Psoas muscle (tissue), 8 donors: ENCODE measurements around the gene FAM131B. TPM values are rescaled to one million over a fixed set of nuclear protein-coding genes. Genes with fewer than 3 reads are reported as not detected.
A peak's percentile ranks its signal among the peaks of the same experiment; 100 is the strongest.

Experiments
- ATAC-seq, 4 donors: fragments of 200-7000 bp; cut with Tn5 transposase; one replicate each; pipeline ENCODE4 v1.9.1; 2020; ENCODE audit warnings: moderate library complexity in 3 of 4, mild to moderate bottlenecking in 2 of 4
- DNase-seq, 2 donors: peaks; one replicate each; pipeline ENCODE4 v3.0.0-alpha.2; 2020
- H3K27ac ChIP-seq: fragments of 200-600 bp; one replicate; pipeline ENCODE4 v1.8.0; 2022
- H3K27me3 ChIP-seq, 3 donors: fragments of 200-600 bp in 1 of 3; one replicate each; pipeline versions ENCODE4 v1.6.1 to v1.8.0; 2013 to 2022; ENCODE audit warnings: low read length in 2 of 3, mild to moderate bottlenecking in 2 of 3, moderate library complexity in 1 of 3; ENCODE audit not compliant: insufficient read depth in 3 of 3
- H3K36me3 ChIP-seq, 2 donors: fragments of 200-600 bp in 1 of 2; one replicate each; pipeline versions ENCODE4 v1.6.1 to v1.8.0; 2013 to 2022; ENCODE audit warnings: low read depth in 1 of 2, mild to moderate bottlenecking in 1 of 2, moderate library complexity in 1 of 2; ENCODE audit not compliant: insufficient read depth in 1 of 2
- H3K4me1 ChIP-seq: fragments of 200-600 bp; one replicate; pipeline ENCODE4 v1.8.0; 2022
- H3K4me3 ChIP-seq: fragments of 200-600 bp; one replicate; pipeline ENCODE4 v1.8.0; 2022; ENCODE audit warnings: mild to moderate bottlenecking
- H3K9me3 ChIP-seq: fragments of 200-600 bp; one replicate; pipeline ENCODE4 v1.8.0; 2022
- WGBS, 3 donors: extraction: QIAGEN DNeasy Blood & Tissue Kit; methylation state at CpG; one replicate each; pipeline versions ENCODE4 v1.1.6 to v1.1.7; 2013; 5-methylcytosine and 5-hydroxymethylcytosine counted together
- intact Hi-C, 2 donors: fragments of 100-400 bp; cut with DNase I; formaldehyde crosslinking; loops; one replicate each; pipeline versions ENCODE4 v1.11.0 to v1.14.2; 2022
- polyA plus RNA-seq, 3 donors: library from polyadenylated mRNA; stranded (reverse); fragments of 200-250 nt; gene quantifications; one replicate each; pipeline ENCODE4 v1.2.3, GENCODE V29; 2013
- total RNA-seq, 4 donors: library from RNA; stranded (reverse); fragmentation: NEBNext Ultra II Directional in 2 of 4; extraction: Animal tissue kit (Norgen Biotek cat#: 25700) in 2 of 4; gene quantifications; one replicate each; pipeline versions ENCODE4 v1.2.1 to v1.2.4, GENCODE V29; 2021 to 2023
- TF ChIP-seq, protein P1 (sequence below): fragments of 200-600 bp; IDR thresholded peaks from one replicate; pipeline ENCODE4 v1.8.0; 2022; ENCODE audit warnings: antibody characterized with exemption
- donor health status: healthy with polysubstance abuse.
- donor health status: DM: no; HTN: no; CAD: no; lungs with moderate emphysema.
- donor health status: Bipolar disorder and iron deficiency.
- donor health status: healthy.
- donor health status: DM: yes; HTN: yes; CAD: no.
- donor health status: DM: no; HTN: no; CAD: no.
- donor health status: DM: no; HTN: no; CAD: no.
- donor health status: DM: yes; HTN: yes; CAD: no.

The FAM131B gene
- total and polyA plus RNA-seq, 7 donors: 0.13 to 1.0 (median 0.27) TPM

GRCh38 chr7:143384148-143384547 lies 21.6 kb upstream of the FAM131B start:
- Histone ChIP-seq H3K27ac (peak overlapping the region; percentile 100), H3K4me3 (peak overlapping the region; percentile 98), H3K9me3 (no peaks in the 10 kb centered on the region), H3K27me3 (no peaks in the 10 kb centered on the region), H3K4me1 (peaks cover 53% of the 10 kb centered on the region), H3K36me3 (peaks cover 17 to 50% of the 10 kb centered on the region in 2 donors)
- ATAC-seq: peak in 1 of 4 donors; percentile 14
- 30 to 55% (median 39%) methylated on average over 5 of the region's 5 CpGs for WGBS, 3 donors
- DNase-seq: no peak
- intact Hi-C loops: loop anchor here (5.0 kb wide), 2 partner anchors 33 to 67 kb away; partner anchors contain the start of gene CLCN1 (in 1 of the 2)
- TF ChIP-seq, protein P1, sequence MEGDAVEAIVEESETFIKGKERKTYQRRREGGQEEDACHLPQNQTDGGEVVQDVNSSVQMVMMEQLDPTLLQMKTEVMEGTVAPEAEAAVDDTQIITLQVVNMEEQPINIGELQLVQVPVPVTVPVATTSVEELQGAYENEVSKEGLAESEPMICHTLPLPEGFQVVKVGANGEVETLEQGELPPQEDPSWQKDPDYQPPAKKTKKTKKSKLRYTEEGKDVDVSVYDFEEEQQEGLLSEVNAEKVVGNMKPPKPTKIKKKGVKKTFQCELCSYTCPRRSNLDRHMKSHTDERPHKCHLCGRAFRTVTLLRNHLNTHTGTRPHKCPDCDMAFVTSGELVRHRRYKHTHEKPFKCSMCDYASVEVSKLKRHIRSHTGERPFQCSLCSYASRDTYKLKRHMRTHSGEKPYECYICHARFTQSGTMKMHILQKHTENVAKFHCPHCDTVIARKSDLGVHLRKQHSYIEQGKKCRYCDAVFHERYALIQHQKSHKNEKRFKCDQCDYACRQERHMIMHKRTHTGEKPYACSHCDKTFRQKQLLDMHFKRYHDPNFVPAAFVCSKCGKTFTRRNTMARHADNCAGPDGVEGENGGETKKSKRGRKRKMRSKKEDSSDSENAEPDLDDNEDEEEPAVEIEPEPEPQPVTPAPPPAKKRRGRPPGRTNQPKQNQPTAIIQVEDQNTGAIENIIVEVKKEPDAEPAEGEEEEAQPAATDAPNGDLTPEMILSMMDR: no peak

DNA sequence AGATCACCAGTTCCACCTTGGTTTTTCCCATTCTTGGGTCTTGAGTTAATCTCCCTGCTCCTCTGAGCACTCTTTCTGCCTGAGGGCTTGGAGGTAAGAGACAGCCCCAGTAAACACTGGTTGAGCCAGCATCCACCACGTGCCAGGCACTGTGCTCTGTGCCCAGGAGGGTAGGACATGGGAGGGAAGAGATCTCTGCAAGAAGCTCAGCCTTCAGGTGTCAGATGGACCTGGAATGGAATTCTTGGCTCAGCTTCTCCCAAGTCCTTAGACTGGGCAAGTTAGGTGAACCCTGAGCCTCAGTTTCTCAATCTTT lies 21.1 kb upstream of the FAM131B start:
- Histone ChIP-seq H3K4me1 (peaks cover 59% of the 10 kb centered on the region), H3K27me3 (no peaks in the 10 kb centered on the region), H3K9me3 (no peaks in the 10 kb centered on the region), H3K4me3 (peak overlapping the region; percentile 98), H3K27ac (peak overlapping the region; percentile 100), H3K36me3 (peaks cover 13 to 45% of the 10 kb centered on the region in 2 donors)
- TF ChIP-seq, protein P1: no peak
- intact Hi-C loops: loop anchor here (5.0 kb wide), 2 partner anchors 34 to 66 kb away; partner anchors contain the start of gene CLCN1 (in 1 of the 2)
- DNase-seq: no peak
- no peak for ATAC-seq
- WGBS, 3 donors: 19 to 36% (median 21%) methylated on average over 1 of the region's 1 CpG

- Histone ChIP-seq H3K4me3 (peak overlapping the region; percentile 98), H3K4me1 (peaks cover 59% of the 10 kb centered on the region), H3K36me3 (peaks cover 9 to 39% of the 10 kb centered on the region in 2 donors), H3K27ac (peak overlapping the region; percentile 100), H3K27me3 (no peaks in the 10 kb centered on the region), H3K9me3 (no peaks in the 10 kb centered on the region)
- no peak for DNase-seq
- 71 to 81% (median 76%) methylated on average over 15 of the region's 15 CpGs for WGBS, 3 donors
- no peak for ATAC-seq
- TF ChIP-seq, protein P1: no peak
- intact Hi-C loops: loop anchor here (5.0 kb wide), 2 partner anchors 34 to 66 kb away; partner anchors contain the start of gene CLCN1 (in 1 of the 2)
These were observed 20.5 kb upstream of the FAM131B start for GRCh38 chr7:143382791-143383641.

DNA sequence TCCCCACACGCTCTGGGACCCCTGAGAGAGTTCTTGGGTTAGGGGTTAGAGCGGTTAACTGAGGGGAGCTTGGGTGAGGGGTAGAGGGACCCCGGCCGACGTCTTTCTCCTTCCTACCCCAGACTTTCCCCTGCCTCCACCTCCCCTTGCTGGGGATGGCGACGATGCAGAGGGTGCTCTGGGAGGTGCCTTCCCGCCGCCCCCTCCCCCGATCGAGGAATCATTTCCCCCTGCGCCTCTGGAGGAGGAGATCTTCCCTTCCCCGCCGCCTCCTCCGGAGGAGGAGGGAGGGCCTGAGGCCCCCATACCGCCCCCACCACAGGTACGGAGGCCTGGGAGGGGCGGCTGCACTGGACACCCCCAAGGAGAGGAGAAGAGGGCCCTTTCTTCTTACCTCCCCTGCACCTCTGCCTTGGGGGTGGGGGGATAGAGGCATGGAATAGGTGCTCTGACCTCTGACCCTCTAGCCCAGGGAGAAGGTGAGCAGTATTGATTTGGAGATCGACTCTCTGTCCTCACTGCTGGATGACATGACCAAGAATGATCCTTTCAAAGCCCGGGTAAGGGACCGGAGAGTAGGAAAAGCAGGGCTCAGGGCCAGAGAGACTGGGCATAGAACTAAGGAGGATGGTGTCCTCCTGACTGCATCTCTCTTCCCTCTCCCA lies 19.7 kb upstream of the FAM131B start:
- TF ChIP-seq, protein P1: no peak
- Histone ChIP-seq H3K9me3 (no peaks in the 10 kb centered on the region), H3K27me3 (no peaks in the 10 kb centered on the region), H3K36me3 (peaks cover 9 to 31% of the 10 kb centered on the region in 2 donors), H3K4me1 (peaks cover 59% of the 10 kb centered on the region), H3K4me3 (peak overlapping the region; percentile 98), H3K27ac (peak overlapping the region; percentile 100)
- DNase-seq (no peak), ATAC-seq (no peak)
- intact Hi-C loops: loop anchor here (5.0 kb wide), 2 partner anchors 35 to 65 kb away; partner anchors contain the start of gene CLCN1 (in 1 of the 2)
- 16 to 25% (median 21%) methylated on average over 12 to 21 of the region's 21 CpGs for WGBS, 3 donors
